ENCODE results near the gene LHFPL6. TPM values are rescaled to one million over a fixed set of nuclear protein-coding genes. Genes with fewer than 3 reads are reported as not detected.

Gene LHFPL6
- polyA plus RNA-seq, 3 donors = 0.14 to 0.59 (median 0.46) TPM

GRCh38 chr13:39533651-39534150 lies 69.3 kb downstream of the LHFPL6 start:
- peaks cover 0 to 6% (median 0%) of the 10 kb centered on the region in 7 donors for H3K9me3 Mint-ChIP-seq
- intact Hi-C loops (cut with micrococcal nuclease) = no loop called here
- H3K4me3 ChIP-seq (replicated peaks in 1 of 3; ENCODE audit: low read depth in 2 of 3, low read length in 3 of 3) = no peak overlapping the region
- no peak overlapping the region for H2AFZ ChIP-seq (ENCODE audit: insufficient read depth, low read depth, low read length, poor library complexity, severe bottlenecking)
- H3K36me3 Mint-ChIP-seq = no peaks in the 10 kb centered on the region
- H3K4me3 Mint-ChIP-seq = no peak overlapping the region
- no peaks in the 10 kb centered on the region for H3K4me1 ChIP-seq (ENCODE audit: control insufficient read depth in 1 of 2, insufficient read depth in 2 of 2, low read length in 2 of 2)
- no peak for DNase-seq
- no peaks in the 10 kb centered on the region for H3K36me3 ChIP-seq (replicated peaks in 1 of 2; ENCODE audit: control insufficient read depth in 1 of 2, insufficient read depth in 2 of 2, low read length in 2 of 2)
- H3K27ac Mint-ChIP-seq = no peak overlapping the region
- H4K20me1 ChIP-seq (ENCODE audit: insufficient read depth, low read length) = no peaks in the 10 kb centered on the region
- no peaks in the 10 kb centered on the region for H3K4me1 Mint-ChIP-seq
- H3K27ac ChIP-seq (ENCODE audit: low read depth in 1 of 2, low read length in 2 of 2) = no peak overlapping the region
- H3K79me2 ChIP-seq (ENCODE audit: insufficient read depth, low read length) = no peaks in the 10 kb centered on the region
- H3K9ac ChIP-seq (ENCODE audit: insufficient read depth, low read length, poor library complexity, severe bottlenecking) = no peak overlapping the region
- H3K27me3 Mint-ChIP-seq (ENCODE audit: low read depth in 3 of 3) = peaks cover 0 to 1% (median 0%) of the 10 kb centered on the region in 3 donors
- H3K27me3 ChIP-seq (ENCODE audit: control insufficient read depth in 2 of 2, insufficient read depth in 2 of 2, low read length in 2 of 2) = no peaks in the 10 kb centered on the region
- WGBS (ENCODE audit: insufficient coverage) = 100% methylated on average over 1 of the region's 3 CpGs
- TF ChIP-seq CTCF (IDR thresholded peaks at IDR 0.05) = no peak
- H3K4me2 ChIP-seq (replicated peaks; ENCODE audit: extremely low read depth, low read length, poor library complexity, severe bottlenecking) = no peak overlapping the region
- no peaks in the 10 kb centered on the region for H3K9me3 ChIP-seq (replicated peaks in 1 of 2; ENCODE audit: control insufficient read depth in 1 of 2, insufficient read depth in 1 of 2, low read length in 2 of 2)

- Mint-ChIP-seq H3K4me3 (no peak overlapping the region), H3K27ac (no peak overlapping the region), H3K36me3 (no peaks in the 10 kb centered on the region), H3K4me1 (no peaks in the 10 kb centered on the region), H3K9me3 (peaks cover 0 to 6% (median 0%) of the 10 kb centered on the region in 7 donors), H3K27me3 (ENCODE audit: low read depth in 3 of 3) (peaks cover 0 to 1% (median 0%) of the 10 kb centered on the region in 3 donors)
- TF ChIP-seq CTCF (IDR thresholded peaks at IDR 0.05) = no peak
- H3K27ac ChIP-seq (ENCODE audit: low read depth in 1 of 2, low read length in 2 of 2) = no peak overlapping the region
- no peak overlapping the region for H3K9ac ChIP-seq (ENCODE audit: insufficient read depth, low read length, poor library complexity, severe bottlenecking)
- intact Hi-C loops (cut with micrococcal nuclease) = no loop called here
- no peaks in the 10 kb centered on the region for H3K36me3 ChIP-seq (replicated peaks in 1 of 2; ENCODE audit: control insufficient read depth in 1 of 2, insufficient read depth in 2 of 2, low read length in 2 of 2)
- WGBS (ENCODE audit: insufficient coverage) = 83% methylated on average over 2 of the region's 6 CpGs
- H4K20me1 ChIP-seq (ENCODE audit: insufficient read depth, low read length) = no peaks in the 10 kb centered on the region
- no peak for DNase-seq
- H3K4me2 ChIP-seq (replicated peaks; ENCODE audit: extremely low read depth, low read length, poor library complexity, severe bottlenecking) = no peak overlapping the region
- no peak overlapping the region for H2AFZ ChIP-seq (ENCODE audit: insufficient read depth, low read depth, low read length, poor library complexity, severe bottlenecking)
- H3K4me3 ChIP-seq (replicated peaks in 1 of 3; ENCODE audit: low read depth in 2 of 3, low read length in 3 of 3) = no peak overlapping the region
- H3K27me3 ChIP-seq (ENCODE audit: control insufficient read depth in 2 of 2, insufficient read depth in 2 of 2, low read length in 2 of 2) = no peaks in the 10 kb centered on the region
- no peaks in the 10 kb centered on the region for H3K4me1 ChIP-seq (ENCODE audit: control insufficient read depth in 1 of 2, insufficient read depth in 2 of 2, low read length in 2 of 2)
- no peaks in the 10 kb centered on the region for H3K79me2 ChIP-seq (ENCODE audit: insufficient read depth, low read length)
- H3K9me3 ChIP-seq (replicated peaks in 1 of 2; ENCODE audit: control insufficient read depth in 1 of 2, insufficient read depth in 1 of 2, low read length in 2 of 2) = no peaks in the 10 kb centered on the region
Observed at GRCh38 chr13:39531646-39532045, 71.3 kb downstream of the LHFPL6 start.

All from CD14-positive monocyte (primary cell).